GM18508 (cell line): ENCODE results near the gene PDE8B.

ENCODE experiments used
- ATAC-seq: cut with Tn5 transposase; IDR thresholded peaks from one replicate; pipeline ENCODE4 v1.9.1; 2021; ENCODE audit warnings: moderate number of reproducible peaks; ENCODE audit not compliant: insufficient read depth, unreplicated experiment

Gene PDE8B

GRCh38 chr5:77230727-77231470 is 20.4 kb downstream of the PDE8B start:
- no peak for ATAC-seq

- no peak for ATAC-seq
Measured at GRCh38 chr5:77231471-77232138, 21.1 kb downstream of the PDE8B start.

- ATAC-seq = no peak
Measured at GRCh38 chr5:77232574-77233358, 22.3 kb downstream of the PDE8B start.

- no peak for ATAC-seq
Measured at GRCh38 chr5:77235846-77236721, 25.6 kb downstream of the PDE8B start.

DNA sequence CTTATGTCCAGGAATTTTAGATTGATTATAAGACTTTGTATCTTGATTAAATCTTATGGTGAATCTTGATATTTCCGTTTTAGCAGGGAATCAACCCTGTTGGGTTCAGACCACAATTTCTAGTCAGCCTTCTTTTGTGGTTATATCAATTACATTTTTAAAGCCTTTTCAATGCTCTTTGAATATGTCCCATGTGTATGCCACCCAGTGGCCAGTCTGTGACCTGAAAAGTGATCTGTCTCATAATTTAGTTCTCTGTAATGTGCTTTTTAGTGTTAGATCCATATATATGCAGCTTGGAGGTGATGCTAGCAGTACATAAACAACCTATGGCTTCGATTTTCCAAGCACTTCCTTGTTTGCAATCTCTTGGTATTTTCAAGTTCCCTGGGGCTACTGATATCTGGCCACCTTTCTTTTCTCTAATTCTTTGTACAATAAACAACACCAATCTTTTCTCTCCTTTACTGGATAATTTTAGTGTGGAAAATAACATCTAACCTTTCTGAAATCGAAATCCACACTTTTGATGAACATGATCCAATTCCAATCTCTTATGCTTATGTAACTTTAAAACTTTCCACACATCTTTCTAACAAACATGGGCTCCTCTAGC is 28.8 kb downstream of the PDE8B start:
- ATAC-seq = no peak

GRCh38 chr5:77241444-77241843 is 31.0 kb downstream of the PDE8B start:
- ATAC-seq = no peak

GRCh38 chr5:77249475-77249874 is 39.0 kb downstream of the PDE8B start:
- ATAC-seq = no peak

DNA sequence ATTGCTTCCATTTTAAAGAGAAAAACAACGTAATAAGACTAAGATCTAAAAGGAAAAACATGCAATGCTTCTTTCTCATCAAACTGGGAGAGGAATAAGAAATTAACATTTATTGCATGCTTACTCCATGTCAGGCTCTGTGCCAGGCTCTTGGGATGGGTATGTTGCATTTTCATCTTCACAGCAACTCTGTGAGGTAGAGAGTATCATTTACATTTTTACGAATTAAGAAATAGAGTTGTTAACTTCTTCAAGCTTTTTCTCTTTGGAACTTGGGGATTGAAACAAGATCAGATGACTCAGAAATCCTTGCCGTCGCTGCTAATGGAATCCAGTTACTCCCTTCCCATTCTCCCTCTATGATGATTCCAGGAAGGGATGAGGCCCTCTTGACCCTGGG is 39.5 kb downstream of the PDE8B start:
- ATAC-seq = no peak

DNA sequence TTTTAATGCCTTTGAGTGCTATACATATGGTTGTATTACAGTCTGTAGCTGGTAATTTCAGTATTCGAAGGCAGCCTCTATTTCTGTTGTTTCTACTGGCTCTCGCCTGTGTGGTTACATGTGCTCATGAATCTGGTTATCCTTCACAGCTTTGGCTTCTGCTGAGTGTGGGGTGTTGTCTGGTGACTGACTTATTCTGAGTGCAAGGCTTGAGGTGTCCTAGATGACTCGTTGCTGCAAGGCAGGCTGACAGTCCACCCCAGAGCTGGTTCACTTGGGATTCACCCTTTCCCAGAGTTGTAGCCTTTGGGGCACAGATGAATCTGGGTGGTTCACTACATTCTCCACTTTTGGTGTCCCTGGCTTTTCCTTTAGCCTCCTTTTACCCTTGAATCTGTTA is 41.4 kb downstream of the PDE8B start:
- ATAC-seq = no peak

DNA sequence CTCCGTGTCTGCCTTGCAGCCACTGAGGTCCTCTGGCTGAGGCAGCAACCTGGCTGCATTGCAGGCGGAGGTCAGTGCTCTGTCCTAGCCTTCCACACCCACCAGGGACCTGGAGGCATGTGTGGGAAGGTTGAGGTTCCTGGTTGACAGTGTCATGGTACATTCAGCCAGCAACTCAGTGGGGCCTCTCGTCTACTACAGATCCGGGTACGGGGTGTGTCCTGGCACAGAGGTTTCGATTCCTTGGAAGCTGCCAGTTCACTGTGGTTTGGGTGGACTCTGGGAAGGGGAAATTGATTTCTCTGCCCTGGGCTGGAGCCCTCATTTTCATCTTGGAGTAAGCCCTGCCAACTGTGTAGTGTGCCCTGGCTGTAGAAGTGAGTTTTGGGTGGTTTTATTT is 45.1 kb downstream of the PDE8B start:
- no peak for ATAC-seq

DNA sequence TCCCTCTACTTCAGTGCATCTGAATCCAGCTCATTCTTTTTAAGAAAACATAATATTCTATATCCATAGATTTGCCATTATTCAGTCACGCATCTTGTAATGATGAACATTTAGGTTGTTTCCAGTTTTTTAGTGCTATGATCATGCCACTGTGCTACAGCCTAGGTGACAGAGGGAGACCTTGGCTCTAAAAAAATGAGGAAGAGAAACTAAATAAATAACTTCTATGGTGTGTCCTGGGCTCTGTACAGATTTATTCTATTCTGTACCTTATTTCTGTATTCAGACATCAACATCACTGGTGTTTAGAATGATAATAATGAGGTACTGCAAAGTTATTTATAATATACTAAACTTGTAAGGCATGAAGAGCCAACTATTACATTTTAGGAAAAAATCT is 45.9 kb downstream of the PDE8B start:
- no peak for ATAC-seq

DNA sequence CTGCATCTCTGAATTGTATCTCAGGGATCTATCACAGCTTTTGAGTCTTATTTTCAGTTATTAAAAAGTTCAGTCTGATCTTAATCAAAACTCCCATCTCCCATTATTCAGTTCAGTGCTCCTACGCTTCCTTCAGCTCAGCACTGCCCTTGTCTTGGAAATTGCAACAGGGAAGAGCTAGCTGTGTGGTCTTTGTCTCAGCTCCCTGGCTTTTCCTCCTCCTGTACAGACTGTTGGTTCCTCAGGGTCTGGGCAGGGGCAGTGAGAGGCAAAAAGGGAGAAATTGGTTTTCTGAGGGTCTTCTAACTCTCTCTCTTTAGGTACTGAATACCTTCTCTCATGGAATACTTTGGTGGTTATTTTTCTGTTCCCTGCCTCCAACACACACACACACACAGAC is 48.2 kb downstream of the PDE8B start:
- ATAC-seq = no peak

GRCh38 chr5:77259476-77259875 is 49.0 kb downstream of the PDE8B start:
- no peak for ATAC-seq

- no peak for ATAC-seq
Measured at GRCh38 chr5:77262697-77263096, 52.2 kb downstream of the PDE8B start.

DNA sequence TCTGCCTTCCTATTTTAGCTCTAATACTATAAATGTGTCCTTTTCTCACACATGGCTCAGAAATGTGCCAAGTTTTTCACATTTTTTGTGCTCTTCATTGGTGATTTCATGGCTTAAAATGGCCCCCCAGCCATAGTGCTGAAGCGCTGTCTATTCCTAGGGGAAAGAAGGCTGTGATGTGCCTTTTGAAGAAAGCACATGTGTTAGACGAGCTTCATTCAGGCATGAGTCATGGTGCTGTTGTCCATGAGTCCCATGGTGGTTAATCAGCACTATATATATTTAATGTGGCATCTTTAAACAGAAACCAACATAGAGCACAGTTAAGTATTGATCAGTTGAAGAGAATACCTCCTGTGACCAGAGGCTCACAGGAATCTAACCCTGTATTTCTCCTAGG is 55.8 kb downstream of the PDE8B start:
- no peak for ATAC-seq

- ATAC-seq = no peak
Measured at GRCh38 chr5:77267496-77267895, 57.0 kb downstream of the PDE8B start.

DNA sequence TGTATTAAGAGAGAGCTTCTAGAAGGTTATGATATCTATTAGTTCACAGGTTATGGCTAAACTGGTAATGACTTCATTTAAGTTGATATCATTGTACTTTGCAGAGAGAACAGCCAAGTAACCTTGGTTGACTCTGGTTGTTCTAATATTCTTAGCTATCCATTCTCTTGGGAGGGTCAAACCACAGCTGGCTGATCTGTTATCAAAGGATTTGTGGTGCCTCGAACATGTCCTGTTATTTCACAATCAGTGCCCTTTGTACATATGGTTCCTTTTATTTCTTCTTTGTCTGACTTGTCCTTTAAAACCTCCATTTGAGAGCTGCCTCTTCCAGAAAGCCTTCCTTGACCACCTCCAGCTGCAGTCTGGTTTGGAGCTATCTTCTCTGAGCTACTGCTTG is 61.7 kb downstream of the PDE8B start:
- no peak for ATAC-seq

GRCh38 chr5:77277759-77278158 is 67.3 kb downstream of the PDE8B start:
- no peak for ATAC-seq

GRCh38 chr5:77280036-77280435 is 69.6 kb downstream of the PDE8B start:
- no peak for ATAC-seq

- no peak for ATAC-seq
Measured at GRCh38 chr5:77281969-77282336, 71.5 kb downstream of the PDE8B start.
